Colonic mucosa (tissue), 4 donors: ENCODE data around the gene CD81. TPM values are rescaled to one million over a fixed set of nuclear protein-coding genes. Genes with fewer than 3 reads are reported as not detected.

Experiments
- DNase-seq: peaks from one replicate; pipeline ENCODE4 v3.0.0-alpha.2; 2020
- H3K27ac ChIP-seq: fragments of 200-600 bp; one replicate; pipeline ENCODE4 v1.8.0; 2021
- H3K27me3 ChIP-seq: fragments of 200-600 bp; one replicate; pipeline ENCODE4 v1.8.0; 2021
- H3K36me3 ChIP-seq: fragments of 200-600 bp; one replicate; pipeline ENCODE4 v1.8.0; 2021
- H3K4me1 ChIP-seq: fragments of 200-600 bp; one replicate; pipeline ENCODE4 v1.8.0; 2021; ENCODE audit warnings: mild to moderate bottlenecking
- H3K4me3 ChIP-seq: fragments of 200-600 bp; one replicate; pipeline ENCODE4 v1.8.0; 2021
- H3K9ac ChIP-seq, 2 donors: one replicate each; pipeline ENCODE4 v1.7.0; 2013; ENCODE audit warnings: control low read depth in 2 of 2, low read depth in 2 of 2, low read length in 2 of 2
- H3K9me3 ChIP-seq: fragments of 200-600 bp; one replicate; pipeline ENCODE4 v1.8.0; 2021
- CTCF ChIP-seq: fragments of 200-600 bp; IDR thresholded peaks from one replicate; pipeline ENCODE4 v1.8.0; 2022; ENCODE audit warnings: antibody characterized with exemption, mild to moderate bottlenecking
- intact Hi-C: fragments of 100-400 bp; cut with DNase I; formaldehyde crosslinking; loops from one replicate; pipeline ENCODE4 v1.14.1; 2022
- total RNA-seq, 2 donors: library from RNA; stranded (reverse); fragmentation: NEBNext Ultra II Directional in 1 of 2; extraction: Animal tissue kit (Norgen Biotek cat#: 25700) in 1 of 2; gene quantifications; one replicate each; pipeline ENCODE4 v1.2.1, GENCODE V29; 2021
- donor health status: healthy.
- donor health status: DM: no; HTN: no; CAD: no.
- donor health status: DM: no; HTN: no; CAD: no.

CD81 gene
- total RNA-seq, 2 donors from 2014 or later, result 185 to 208 TPM

DNA sequence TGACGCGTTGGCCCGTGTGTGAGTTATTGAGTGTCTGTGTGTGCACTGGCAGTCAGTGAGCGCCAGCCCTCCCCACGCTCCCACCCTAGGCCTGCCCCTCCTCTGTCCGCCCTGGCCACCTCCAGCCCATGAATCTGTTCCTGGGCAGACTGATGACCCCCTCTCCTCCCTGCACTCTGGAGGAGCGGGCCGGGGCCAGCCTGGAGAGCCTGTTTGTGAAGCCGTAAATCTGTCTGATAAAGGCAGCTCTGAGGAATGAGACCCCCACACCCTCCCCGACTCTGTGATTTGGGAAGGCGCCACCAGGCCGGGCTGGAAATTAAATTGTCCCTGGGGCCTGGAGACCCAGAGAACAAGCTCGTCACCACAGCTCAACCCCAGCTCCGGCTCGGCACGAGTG is 32.0 kb downstream of the CD81 start:
- TF ChIP-seq CTCF, result no peak
- Histone ChIP-seq H3K9ac (no peak overlapping the region), H3K36me3 (no peaks in the 10 kb centered on the region), H3K27ac (no peak overlapping the region), H3K4me1 (no peaks in the 10 kb centered on the region), H3K27me3 (no peaks in the 10 kb centered on the region), H3K9me3 (no peaks in the 10 kb centered on the region), H3K4me3 (no peak overlapping the region)
- intact Hi-C loops, result no loop called here
- DNase-seq, result no peak

GRCh38 chr11:2409611-2410468 is 32.7 kb downstream of the CD81 start:
- no peaks in the 10 kb centered on the region for H3K9me3 ChIP-seq
- no peak overlapping the region for H3K4me3 ChIP-seq
- no peaks in the 10 kb centered on the region for H3K36me3 ChIP-seq
- DNase-seq, result no peak
- H3K9ac ChIP-seq, result no peak overlapping the region
- no peaks in the 10 kb centered on the region for H3K4me1 ChIP-seq
- no peaks in the 10 kb centered on the region for H3K27me3 ChIP-seq
- intact Hi-C loops, result no loop called here
- no peak for TF ChIP-seq CTCF
- H3K27ac ChIP-seq, result no peak overlapping the region

DNA sequence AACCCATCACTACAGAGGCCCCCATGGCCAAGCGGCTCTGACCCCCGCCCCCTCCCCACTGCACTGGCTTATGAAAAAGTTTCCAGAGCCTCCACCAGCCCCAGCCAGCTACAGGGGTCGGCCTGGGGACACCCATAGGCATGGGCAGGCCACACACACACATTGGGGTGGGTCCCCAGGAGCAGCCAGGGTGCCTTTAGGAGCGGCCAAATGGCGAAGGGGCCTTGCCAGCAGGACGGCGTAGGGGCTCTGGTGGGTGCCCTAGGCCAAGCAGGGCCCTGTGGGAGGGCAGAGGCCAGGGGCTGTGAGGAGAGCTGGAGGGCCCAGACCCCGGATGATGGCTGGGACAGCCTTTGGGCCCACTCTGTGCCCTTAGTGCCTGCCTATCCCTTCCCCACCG is 33.5 kb downstream of the CD81 start:
- no peak for DNase-seq
- Histone ChIP-seq H3K9me3 (no peaks in the 10 kb centered on the region), H3K36me3 (no peaks in the 10 kb centered on the region), H3K4me3 (no peak overlapping the region), H3K4me1 (no peaks in the 10 kb centered on the region), H3K9ac (no peak overlapping the region), H3K27me3 (no peaks in the 10 kb centered on the region), H3K27ac (no peak overlapping the region)
- intact Hi-C loops, result no loop called here
- TF ChIP-seq CTCF, result no peak

DNA sequence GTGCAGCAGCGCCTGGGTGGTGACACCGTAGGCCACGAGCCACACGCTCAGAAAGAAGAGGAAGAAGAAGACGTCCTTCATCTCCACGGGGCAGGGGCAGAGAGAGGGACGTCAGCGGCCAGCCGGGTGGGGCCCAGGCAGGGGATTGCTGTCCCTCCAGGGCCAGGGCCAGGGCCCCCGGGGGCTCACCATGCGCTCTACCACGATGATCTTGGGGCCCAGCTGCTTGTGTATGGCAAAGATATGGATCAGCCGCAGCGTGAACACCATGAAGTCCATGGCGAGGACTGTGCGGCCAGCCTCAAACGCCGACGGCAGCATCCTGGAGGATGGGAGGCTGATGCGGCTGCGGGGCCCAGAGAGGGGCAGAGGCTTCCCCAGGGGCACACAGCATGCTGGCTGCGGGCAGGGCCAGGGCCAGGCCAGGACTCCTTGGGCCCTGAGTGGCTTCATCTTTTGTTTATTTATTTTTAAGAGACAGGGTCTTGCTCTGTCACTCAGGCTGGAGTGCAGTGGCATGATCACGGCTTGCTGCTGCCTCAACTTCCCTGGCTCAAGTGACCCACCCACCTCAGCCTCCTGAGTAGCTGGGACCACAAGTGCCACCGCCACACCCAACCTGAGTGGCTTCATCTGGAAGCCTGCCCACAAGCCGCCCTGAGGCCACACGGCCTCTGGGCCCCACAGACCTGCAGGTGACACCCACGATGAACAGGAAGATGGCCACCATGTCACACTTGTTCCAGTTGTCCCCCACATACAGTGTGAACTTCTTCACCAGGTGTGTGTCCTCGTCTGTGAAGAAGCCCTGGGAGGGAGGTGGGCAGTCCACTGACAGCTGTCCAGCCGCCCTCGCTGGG is 34.6 kb downstream of the CD81 start:
- H3K4me3 ChIP-seq, result no peak overlapping the region
- no peak overlapping the region for H3K27ac ChIP-seq
- intact Hi-C loops, result no loop called here
- H3K9me3 ChIP-seq, result no peaks in the 10 kb centered on the region
- no peaks in the 10 kb centered on the region for H3K36me3 ChIP-seq
- H3K9ac ChIP-seq, result no peak overlapping the region
- H3K4me1 ChIP-seq, result no peaks in the 10 kb centered on the region
- DNase-seq, result no peak
- no peaks in the 10 kb centered on the region for H3K27me3 ChIP-seq
- TF ChIP-seq CTCF, result no peak

DNA sequence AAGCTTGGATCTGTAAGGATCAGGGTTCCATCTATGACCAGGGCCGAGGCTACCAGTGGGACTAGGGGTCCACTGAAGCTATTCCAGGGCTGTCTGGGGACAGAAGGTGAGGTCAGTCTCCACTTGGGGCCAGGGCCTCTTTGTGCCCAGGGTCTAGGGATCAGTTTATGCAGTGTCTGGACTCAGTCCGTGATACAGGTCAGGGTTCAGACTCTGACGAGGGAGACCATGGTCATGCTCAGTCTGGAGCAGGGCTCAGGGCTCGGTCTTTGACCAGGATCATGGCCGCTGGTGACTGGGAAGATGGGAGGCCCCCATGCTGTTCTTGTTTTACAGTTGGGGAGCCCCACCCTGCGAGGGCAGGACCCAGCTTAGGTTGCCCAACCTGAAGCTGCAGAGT is 35.2 kb downstream of the CD81 start:
- DNase-seq, result no peak
- intact Hi-C loops, result no loop called here
- Histone ChIP-seq H3K4me1 (no peaks in the 10 kb centered on the region), H3K9me3 (no peaks in the 10 kb centered on the region), H3K27ac (no peak overlapping the region), H3K36me3 (no peaks in the 10 kb centered on the region), H3K9ac (no peak overlapping the region), H3K4me3 (no peak overlapping the region), H3K27me3 (no peaks in the 10 kb centered on the region)
- TF ChIP-seq CTCF, result no peak
